ENCODE data around the gene MRPL1.
A peak's percentile ranks its signal among the peaks of the same experiment; 100 is the strongest.
"Not testable (repeated sequence)": the region's sequence is repeated elsewhere in the genome, so short reads cannot be mapped to it uniquely, and the experiment has no call there.

Gene MRPL1

GRCh38 chr4:77958897-77959296 is 96.3 kb downstream of the MRPL1 start:
- no peak overlapping the region for H3K4me3 ChIP-seq (ENCODE audit: low read depth, low read length)
- DNase-seq: no peak
- H3K27me3 ChIP-seq (replicated peaks): no peaks in the 10 kb centered on the region
- in situ Hi-C loops (cut with HindIII; ENCODE audit: low pct_ligation_motif_present, low sequenced_read_pairs): no loop called here
- no peaks in the 10 kb centered on the region for H3K36me3 ChIP-seq (replicated peaks)
- no peak overlapping the region for H3K27ac ChIP-seq
- TF ChIP-seq CTCF (IDR thresholded peaks at IDR 0.05; ENCODE audit: low read depth, low read length, missing control alignments): no peak

DNA sequence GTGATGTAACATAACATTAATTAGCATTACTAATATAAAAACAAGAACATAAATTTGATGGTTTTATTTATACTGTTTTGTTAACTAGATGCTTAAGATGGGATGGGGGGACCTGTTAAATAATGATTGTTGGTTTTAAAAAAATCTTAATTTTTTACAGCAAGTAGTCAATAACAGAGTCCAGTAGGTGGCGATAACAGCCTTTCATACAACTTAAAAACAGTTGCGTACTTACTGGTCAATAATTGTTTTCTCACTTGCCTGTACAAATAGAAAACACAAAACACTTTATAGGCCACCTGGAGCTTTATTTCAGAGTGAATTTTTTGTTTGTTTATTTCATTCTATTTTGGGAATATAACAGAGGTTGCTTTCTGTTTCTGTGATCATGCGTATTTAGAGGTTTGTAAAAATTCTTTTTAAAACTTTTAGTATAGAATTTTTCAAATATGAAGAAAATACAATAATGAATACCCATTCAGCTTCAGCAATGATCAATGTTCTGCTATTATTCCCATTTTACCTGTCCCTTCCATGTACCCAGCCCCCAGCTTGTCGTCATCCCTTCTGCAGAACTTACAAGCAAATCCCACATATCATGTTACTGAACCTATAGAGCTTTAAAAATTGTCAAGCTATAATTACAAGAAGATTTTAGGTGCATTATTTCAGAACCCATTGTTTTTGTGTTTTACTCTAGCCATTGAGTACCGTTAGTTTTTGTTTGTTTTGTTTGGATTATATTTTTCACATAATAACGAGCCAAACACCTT is 97.1 kb downstream of the MRPL1 start:
- H3K36me3 ChIP-seq (replicated peaks): no peaks in the 10 kb centered on the region
- in situ Hi-C loops (cut with HindIII; ENCODE audit: low pct_ligation_motif_present, low sequenced_read_pairs): no loop called here
- DNase-seq: peak; percentile 9
- TF ChIP-seq CTCF (IDR thresholded peaks at IDR 0.05; ENCODE audit: low read depth, low read length, missing control alignments): peak; percentile 40
- no peak overlapping the region for H3K27ac ChIP-seq
- no peaks in the 10 kb centered on the region for H3K27me3 ChIP-seq (replicated peaks)
- no peak overlapping the region for H3K4me3 ChIP-seq (ENCODE audit: low read depth, low read length)

DNA sequence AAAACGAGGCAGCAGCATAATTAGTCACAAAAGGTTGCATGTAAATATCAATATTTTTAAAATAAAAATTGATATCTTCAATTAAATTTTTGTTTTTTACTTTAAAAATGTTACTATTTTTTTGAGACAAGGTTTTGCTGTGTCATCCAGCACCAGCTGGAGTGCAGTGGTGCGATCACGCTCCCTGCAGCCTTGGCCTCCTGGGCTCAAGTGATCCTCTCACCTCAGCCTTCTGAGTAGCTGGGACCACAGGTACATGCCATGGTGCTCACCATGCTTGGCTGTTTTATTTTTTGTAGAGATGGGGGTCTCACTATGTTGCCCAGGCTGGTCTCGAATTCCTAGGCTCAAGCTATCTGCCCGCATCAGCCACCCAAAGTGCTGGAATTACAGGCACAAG is 97.7 kb downstream of the MRPL1 start:
- in situ Hi-C loops (cut with HindIII; ENCODE audit: low pct_ligation_motif_present, low sequenced_read_pairs): no loop called here
- no peak for TF ChIP-seq CTCF (IDR thresholded peaks at IDR 0.05; ENCODE audit: low read depth, low read length, missing control alignments)
- Histone ChIP-seq H3K36me3 (replicated peaks) (no peaks in the 10 kb centered on the region), H3K27ac (no peak overlapping the region), H3K27me3 (replicated peaks) (no peaks in the 10 kb centered on the region), H3K4me3 (ENCODE audit: low read depth, low read length) (no peak overlapping the region)
- DNase-seq: no peak

DNA sequence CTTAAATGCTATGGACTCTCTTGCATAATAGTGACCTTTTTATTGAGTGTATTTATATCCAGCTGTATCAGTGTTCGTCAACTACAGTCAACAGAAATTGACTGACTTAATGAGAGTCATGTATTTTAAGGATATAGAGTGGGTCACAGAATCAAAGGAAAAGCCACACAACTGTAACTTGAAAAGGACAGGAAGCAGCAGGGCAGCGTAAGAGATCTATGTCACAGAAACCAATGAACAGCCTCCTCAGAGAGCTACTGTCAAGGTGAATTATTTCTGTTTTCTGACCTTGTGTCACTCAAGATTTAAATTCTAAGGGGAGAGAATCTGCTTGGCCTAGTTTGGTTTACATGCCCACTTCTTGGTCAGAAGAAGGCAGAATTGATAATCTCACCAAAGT is 100.4 kb downstream of the MRPL1 start:
- DNase-seq: no peak
- H3K36me3 ChIP-seq (replicated peaks): no peaks in the 10 kb centered on the region
- no peak for TF ChIP-seq CTCF (IDR thresholded peaks at IDR 0.05; ENCODE audit: low read depth, low read length, missing control alignments)
- no peak overlapping the region for H3K4me3 ChIP-seq (ENCODE audit: low read depth, low read length)
- no peak overlapping the region for H3K27ac ChIP-seq
- in situ Hi-C loops (cut with HindIII; ENCODE audit: low pct_ligation_motif_present, low sequenced_read_pairs): no loop called here
- H3K27me3 ChIP-seq (replicated peaks): no peaks in the 10 kb centered on the region

DNA sequence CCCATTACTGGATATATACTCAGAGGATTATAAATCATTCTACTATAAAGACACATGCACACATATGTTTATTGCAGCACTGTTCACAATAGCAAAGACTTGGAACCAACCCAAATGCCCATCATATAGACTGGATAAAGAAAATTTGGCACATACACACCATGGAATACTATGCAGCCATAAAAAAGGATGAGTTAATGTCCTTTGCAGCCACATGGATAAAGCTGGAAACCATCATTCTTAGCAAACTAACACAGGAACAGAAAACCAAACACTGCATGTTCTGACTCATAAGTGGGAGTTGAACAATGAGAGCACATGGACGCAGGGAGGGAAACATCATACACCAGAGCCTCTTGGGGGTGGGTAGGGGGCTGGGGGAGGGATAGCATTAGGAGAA is 111.0 kb downstream of the MRPL1 start:
- H3K27me3 ChIP-seq (replicated peaks); H3K27ac ChIP-seq; H3K4me3 ChIP-seq (ENCODE audit: low read depth, low read length); H3K36me3 ChIP-seq (replicated peaks); DNase-seq; in situ Hi-C loops (cut with HindIII; ENCODE audit: low pct_ligation_motif_present, low sequenced_read_pairs): not testable (repeated sequence)

DNA sequence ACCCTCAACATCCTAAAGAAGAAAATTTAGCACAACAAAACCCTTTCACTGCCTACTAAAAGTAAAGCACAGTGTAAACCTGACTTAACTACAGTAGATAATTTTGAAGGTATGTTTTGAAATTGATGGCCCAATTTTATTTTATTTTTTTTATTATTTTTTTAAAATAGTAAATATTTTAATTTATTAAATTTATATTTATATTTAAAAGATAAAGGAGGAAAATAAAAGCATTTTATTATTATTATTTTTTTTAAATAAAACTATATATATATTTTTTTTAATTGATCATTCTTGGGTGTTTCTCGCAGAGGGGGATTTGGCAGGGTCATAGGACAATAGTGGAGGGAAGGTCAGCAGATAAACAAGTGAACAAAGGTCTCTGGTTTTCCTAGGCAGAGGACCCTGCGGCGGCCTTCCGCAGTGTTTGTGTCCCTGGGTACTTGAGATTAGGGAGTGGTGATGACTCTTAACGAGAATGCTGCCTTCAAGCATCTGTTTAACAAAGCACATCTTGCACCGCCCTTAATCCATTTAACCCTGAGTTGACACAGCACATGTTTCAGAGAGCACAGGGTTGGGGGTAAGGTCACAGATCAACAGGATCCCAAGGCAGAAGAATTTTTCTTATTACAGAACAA is 120.4 kb downstream of the MRPL1 start:
- H3K4me3 ChIP-seq (ENCODE audit: low read depth, low read length); H3K36me3 ChIP-seq (replicated peaks); in situ Hi-C loops (cut with HindIII; ENCODE audit: low pct_ligation_motif_present, low sequenced_read_pairs); H3K27ac ChIP-seq; H3K27me3 ChIP-seq (replicated peaks); DNase-seq: not testable (repeated sequence)

DNA sequence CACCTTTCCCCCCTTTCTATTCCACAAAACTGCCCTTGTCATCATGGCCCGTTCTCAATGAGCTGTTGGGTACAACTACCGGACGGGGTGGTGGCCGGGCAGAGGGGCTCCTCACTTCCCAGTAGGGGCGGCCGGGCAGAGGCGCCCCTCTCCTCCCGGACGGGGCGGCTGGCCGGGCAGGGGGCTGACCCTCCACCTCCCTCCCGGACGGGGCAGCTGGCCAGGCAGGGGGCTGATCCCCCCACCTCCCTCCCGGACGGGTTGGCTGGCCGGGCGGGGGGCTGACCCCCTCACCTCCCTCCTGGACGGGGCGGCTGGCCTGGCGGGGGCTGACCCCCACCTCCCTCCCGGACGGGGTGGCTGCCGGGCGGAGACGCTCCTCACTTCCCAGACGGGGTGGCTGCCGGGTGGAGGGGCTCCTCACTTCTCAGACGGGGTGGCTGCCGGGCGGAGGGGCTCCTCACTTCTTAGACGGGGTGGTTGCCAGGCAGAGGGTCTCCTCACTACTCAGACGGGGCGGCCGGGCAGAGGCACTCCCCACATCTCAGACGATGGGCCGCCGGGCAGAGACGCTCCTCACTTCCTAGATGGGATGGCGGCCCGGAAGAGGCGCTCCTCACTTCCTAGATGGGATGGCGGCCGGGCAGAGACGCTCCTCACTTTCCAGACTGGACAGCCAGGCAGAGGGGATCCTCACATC is 121.1 kb downstream of the MRPL1 start:
- H3K27ac ChIP-seq; in situ Hi-C loops (cut with HindIII; ENCODE audit: low pct_ligation_motif_present, low sequenced_read_pairs); DNase-seq; H3K27me3 ChIP-seq (replicated peaks); H3K4me3 ChIP-seq (ENCODE audit: low read depth, low read length); H3K36me3 ChIP-seq (replicated peaks): not testable (repeated sequence)
